GM23338 (cell line): ENCODE measurements around the gene ULK4. TPM values are rescaled to one million over a fixed set of nuclear protein-coding genes. Genes with fewer than 3 reads are reported as not detected.

Experiments used
- ATAC-seq: fragments of 200-7000 bp; cut with Tn5 transposase; 3 replicates; pipeline ENCODE4 v1.9.1; 2020
- DNase-seq: peaks from one replicate; pipeline ENCODE4 v3.0.0-alpha.2; 2015; ENCODE audit warnings: low spot score
- H2AFZ ChIP-seq: fragments of 200-600 bp; sonication (generic); 2 replicates; pipeline ENCODE4 v1.8.0; 2016; ENCODE audit warnings: antibody characterized with exemption, mild to moderate bottlenecking, moderate library complexity
- H3F3A ChIP-seq: fragments of 200-600 bp; sonication (generic); replicated peaks from 2 replicates; pipeline ENCODE4 v1.8.0; 2017; ENCODE audit warnings: antibody characterized with exemption, mixed run types, low read depth
- H3K27ac ChIP-seq: fragments of 200-600 bp; sonication (generic); 2 replicates; pipeline ENCODE4 v1.6.1; 2016; ENCODE audit warnings: low read depth
- H3K27me3 ChIP-seq: fragments of 200-600 bp; sonication (generic); 2 replicates; pipeline ENCODE4 v1.8.0; 2016; ENCODE audit warnings: mild to moderate bottlenecking, mixed run types, moderate library complexity; ENCODE audit not compliant: insufficient read depth
- H3K36me3 ChIP-seq: fragments of 200-600 bp; sonication (generic); 2 replicates; pipeline ENCODE4 v1.8.0; 2016; ENCODE audit warnings: mild to moderate bottlenecking; ENCODE audit not compliant: insufficient read depth
- H3K4me1 ChIP-seq: fragments of 200-600 bp; sonication (generic); 2 replicates; pipeline ENCODE4 v1.8.0; 2016; ENCODE audit warnings: mild to moderate bottlenecking, moderate library complexity; ENCODE audit not compliant: insufficient read depth
- H3K4me2 ChIP-seq: fragments of 200-600 bp; sonication (generic); 2 replicates; pipeline ENCODE4 v1.7.1; 2017; ENCODE audit warnings: mixed run types
- H3K4me3 ChIP-seq: fragments of 200-600 bp; sonication (generic); 2 replicates; pipeline ENCODE4 v1.6.1; 2016; ENCODE audit warnings: mixed run types
- H3K79me2 ChIP-seq: fragments of 200-600 bp; sonication (generic); replicated peaks from 2 replicates; pipeline ENCODE4 v1.8.0; 2017; ENCODE audit warnings: mild to moderate bottlenecking; ENCODE audit not compliant: insufficient read depth
- H3K9me2 ChIP-seq: fragments of 200-600 bp; sonication (generic); 2 replicates; pipeline ENCODE4 v1.8.0; 2017; ENCODE audit not compliant: insufficient read depth
- H4K20me1 ChIP-seq: fragments of 200-600 bp; sonication (generic); replicated peaks from 2 replicates; pipeline ENCODE4 v1.8.0; 2017; ENCODE audit warnings: mild to moderate bottlenecking; ENCODE audit not compliant: insufficient read depth
- H3K27ac Mint-ChIP-seq: 2 replicates; pipeline ENCODE4 v1.8.0; 2020; ENCODE audit warnings: inconsistent platforms, mild to moderate bottlenecking, moderate library complexity, mixed read lengths
- H3K27me3 Mint-ChIP-seq: 3 replicates; pipeline ENCODE4 v1.8.0; 2022; ENCODE audit warnings: low read depth, mild to moderate bottlenecking, moderate library complexity, mixed read lengths, inconsistent platforms; ENCODE audit not compliant: insufficient read depth, poor library complexity
- H3K36me3 Mint-ChIP-seq: 3 replicates; pipeline ENCODE4 v1.8.0; 2021; ENCODE audit warnings: low read depth, mild to moderate bottlenecking, inconsistent platforms, moderate library complexity, mixed read lengths
- H3K4me1 Mint-ChIP-seq: 3 replicates; pipeline ENCODE4 v1.8.0; 2020; ENCODE audit warnings: mild to moderate bottlenecking, inconsistent platforms, mixed read lengths
- H3K4me3 Mint-ChIP-seq: 3 replicates; pipeline ENCODE4 v1.8.0; 2021; ENCODE audit warnings: moderate library complexity, mild to moderate bottlenecking, inconsistent platforms, mixed read lengths
- H3K9me3 Mint-ChIP-seq: 3 replicates; pipeline ENCODE4 v1.8.0; 2020; ENCODE audit warnings: moderate library complexity, mild to moderate bottlenecking, inconsistent platforms, mixed read lengths
- ETS1 ChIP-seq: IDR thresholded peaks from 2 replicates; pipeline ENCODE4 v1.6.1; 2016; ENCODE audit warnings: antibody characterized with exemption
- JUNB ChIP-seq: IDR thresholded peaks from one replicate; pipeline ENCODE4 v1.6.1; 2016; ENCODE audit warnings: antibody characterized with exemption; ENCODE audit not compliant: unreplicated experiment
- NANOG ChIP-seq: IDR thresholded peaks from 2 replicates; pipeline ENCODE4 v1.6.1; 2016; ENCODE audit warnings: antibody characterized with exemption, borderline replicate concordance
- POLR2AphosphoS5 ChIP-seq: IDR thresholded peaks from 2 replicates; pipeline ENCODE4 v1.6.1; 2016; ENCODE audit warnings: antibody characterized with exemption, low read depth
- REST ChIP-seq: IDR thresholded peaks from one replicate; pipeline ENCODE4 v1.6.1; 2018; ENCODE audit warnings: antibody characterized with exemption; ENCODE audit not compliant: unreplicated experiment
- ZNF114 ChIP-seq: fragments of 250-450 bp; sonication (Bioruptor Pico); IDR thresholded peaks from 2 replicates; pipeline ENCODE4 v1.5.0; 2020; ENCODE audit warnings: mild to moderate bottlenecking, moderate library complexity
- ZNF331 ChIP-seq: fragments of 250-450 bp; sonication (Bioruptor Pico); IDR thresholded peaks from 2 replicates; pipeline ENCODE4 v1.5.0; 2020; ENCODE audit warnings: low read depth, mild to moderate bottlenecking, moderate library complexity
- ZNF462 ChIP-seq: fragments of 250-450 bp; sonication (Bioruptor Pico); IDR thresholded peaks from 2 replicates; pipeline ENCODE4 v1.5.0; 2020; ENCODE audit warnings: mild to moderate bottlenecking, moderate library complexity
- polyA plus RNA-seq: library from polyadenylated mRNA; unstranded; fragments of >200 nt; fragmentation: Nextera tagmentation; extraction: Ambion mirVana; gene quantifications from 2 replicates; pipeline ENCODE4 v1.2.1, GENCODE V29; 2016
- total RNA-seq: library from RNA; depleted of rRNA; stranded (reverse); fragments of >200 nt; shearing (Covaris generic); gene quantifications from 2 replicates; pipeline ENCODE4 v1.2.3, GENCODE V29; 2014

The ULK4 gene
- total and polyA plus RNA-seq, 2 experiments from 2014 or later = 20.8 to 41.4 TPM

- Mint-ChIP-seq H3K36me3 (no peaks in the 10 kb centered on the region), H3K4me3 (no peak overlapping the region), H3K9me3 (no peaks in the 10 kb centered on the region), H3K4me1 (peaks cover 16% of the 10 kb centered on the region), H3K27ac (peak overlapping the region; percentile 82; the same call in 1 of the 2 replicates), H3K27me3 (no peaks in the 10 kb centered on the region)
- Histone ChIP-seq H3K79me2 (no peaks in the 10 kb centered on the region), H3K9me2 (no peaks in the 10 kb centered on the region), H3K4me3 (no peak overlapping the region), H3K4me2 (no peak overlapping the region), H3F3A (no peaks in the 10 kb centered on the region), H4K20me1 (no peaks in the 10 kb centered on the region), H3K27ac (peak overlapping the region; percentile 43; the same call in 1 of the 2 replicates), H3K27me3 (no peaks in the 10 kb centered on the region), H3K4me1 (peaks cover 10% of the 10 kb centered on the region), H2AFZ (no peak overlapping the region), H3K36me3 (no peaks in the 10 kb centered on the region)
- ATAC-seq (no peak), DNase-seq (peak; percentile 8)
- TF ChIP-seq REST (no peak), ZNF331 (no peak), JUNB (no peak), NANOG (no peak), ZNF462 (no peak), ZNF114 (CRISPR knock-in tag) (no peak), ETS1 (no peak), POLR2AphosphoS5 (no peak)
These were observed 250.3 kb downstream of the ULK4 start for GRCh38 chr3:41711651-41712050.
